OCI-LY7 (cell line): ENCODE results near the gene TAF1L. TPM values are rescaled to one million over a fixed set of nuclear protein-coding genes. Genes with fewer than 3 reads are reported as not detected.

ENCODE experiments used
- BruUV-seq: library from RNA; stranded (reverse); fragments of 400-500 nt; replicated peaks from 2 replicates; lab custom pipeline; 2021; lab: Mats Ljungman, UMichigan
- CTCF ChIA-PET: fragments of 300-600 bp; sonication (Branson Sonifier 250); formaldehyde crosslinking; loops from one replicate; lab custom pipeline; 2022; ENCODE audit warnings: antibody characterized with exemption; ENCODE audit not compliant: unreplicated experiment; lab: Charles Lee
- POLR2A ChIA-PET: fragments of 300-600 bp; sonication (Branson Sonifier 250); formaldehyde crosslinking; loops from one replicate; lab custom pipeline; 2022; ENCODE audit warnings: antibody characterized with exemption; lab: Charles Lee
- DNase-seq: peaks from one replicate; pipeline ENCODE4 v3.0.0-alpha.2; 2015; ENCODE audit warnings: low spot score
- H2AFZ ChIP-seq: fragments of 200-600 bp; sonication (generic), shearing (Covaris generic); 2 replicates; pipeline ENCODE4 v1.6.1; 2014; ENCODE audit warnings: mild to moderate bottlenecking, antibody characterized with exemption, low read length, moderate library complexity
- H3K27ac ChIP-seq: fragments of 200-600 bp; sonication (generic); 2 replicates; pipeline ENCODE4 v1.5.1; 2014; ENCODE audit warnings: mixed run types, low read depth, mild to moderate bottlenecking, moderate library complexity, low read length, inconsistent platforms; ENCODE audit not compliant: poor library complexity, severe bottlenecking
- H3K36me3 ChIP-seq: fragments of 200-600 bp; sonication (generic); 2 replicates; pipeline ENCODE4 v1.6.1; 2014; ENCODE audit warnings: mild to moderate bottlenecking, antibody characterized with exemption, low read length, moderate library complexity, mixed read lengths; ENCODE audit not compliant: insufficient read depth
- H3K4me1 ChIP-seq: fragments of 200-600 bp; sonication (generic); 2 replicates; pipeline ENCODE4 v1.5.1; 2014; ENCODE audit warnings: mild to moderate bottlenecking, low read length; ENCODE audit not compliant: insufficient read depth, poor library complexity, severe bottlenecking
- H3K4me2 ChIP-seq: fragments of 200-600 bp; sonication (generic); 2 replicates; pipeline ENCODE4 v1.6.1; 2014; ENCODE audit warnings: mild to moderate bottlenecking, low read length
- H3K4me3 ChIP-seq: fragments of 200-600 bp; sonication (generic); 2 replicates; pipeline ENCODE4 v1.5.1; 2014; ENCODE audit warnings: mild to moderate bottlenecking, low read depth, low read length; ENCODE audit not compliant: poor library complexity, severe bottlenecking
- H3K79me2 ChIP-seq: fragments of 200-600 bp; sonication (generic); 2 replicates; pipeline ENCODE4 v1.6.1; 2016; ENCODE audit warnings: low read depth, mild to moderate bottlenecking, low read length, moderate library complexity, mixed read lengths; ENCODE audit not compliant: insufficient read depth
- H3K9me2 ChIP-seq: fragments of 200-600 bp; sonication (generic); 2 replicates; pipeline ENCODE4 v1.6.1; 2016; ENCODE audit warnings: mild to moderate bottlenecking, low read length, mixed read lengths; ENCODE audit not compliant: insufficient read depth
- H3K9me3 ChIP-seq: fragments of 200-600 bp; sonication (generic); 2 replicates; pipeline ENCODE4 v1.6.1; 2014; ENCODE audit warnings: mild to moderate bottlenecking, mixed run types, low read length, mixed read lengths
- H4K20me1 ChIP-seq: fragments of 200-600 bp; sonication (generic); 2 replicates; pipeline ENCODE4 v1.6.1; 2014; ENCODE audit warnings: mild to moderate bottlenecking, antibody characterized with exemption, low read length, moderate library complexity, mixed read lengths; ENCODE audit not compliant: insufficient read depth
- CTCF ChIP-seq: fragments of 200-600 bp; sonication (generic); conservative IDR thresholded peaks from 2 replicates; pipeline ENCODE4 v1.5.1; 2014; ENCODE audit warnings: mild to moderate bottlenecking, antibody characterized with exemption, low read length, moderate library complexity, mixed read lengths
- EZH2phosphoT487 ChIP-seq: fragments of 200-600 bp; sonication (generic); IDR thresholded peaks from 2 replicates; pipeline ENCODE4 v1.6.1; 2018; ENCODE audit warnings: low read depth, borderline replicate concordance, mild to moderate bottlenecking, mixed run types, antibody characterized with exemption, low read length, moderate library complexity, mixed read lengths
- intact Hi-C: fragments of 100-400 bp; cut with micrococcal nuclease; formaldehyde crosslinking; loops from one replicate; pipeline ENCODE4 v1.10.0; 2022; ENCODE audit not compliant: unreplicated experiment
- total RNA-seq, 2 experiments: library from RNA; depleted of rRNA in 1 of 2; stranded (reverse); fragments of >200 nt in 1 of 2; shearing (Covaris generic) in 1 of 2; gene quantifications; 2 replicates each; pipeline ENCODE4 v1.2.3, GENCODE V29; 2014 to 2022

TAF1L gene
- total RNA-seq, 2 experiments from 2014 or later, result 0.06 TPM; not detected in 1

GRCh38 chr9:32584784-32585183, 50.7 kb downstream of the TAF1L start:
- intact Hi-C loops, result loop anchor here (10.0 kb wide), 1 partner anchor 640 kb away; no protein-coding TSS in a partner anchor
- H3K27ac ChIP-seq, result no peak overlapping the region
- no peaks in the 10 kb centered on the region for H3K36me3 ChIP-seq
- no peaks in the 10 kb centered on the region for H3K79me2 ChIP-seq
- H2AFZ ChIP-seq, result no peak overlapping the region
- no TSS peak for BruUV-seq
- no peak overlapping the region for H3K4me3 ChIP-seq
- no peak overlapping the region for H3K4me2 ChIP-seq
- H3K9me3 ChIP-seq, result no peaks in the 10 kb centered on the region
- ChIA-PET CTCF (no interaction called here), POLR2A (no interaction called here)
- TF ChIP-seq EZH2phosphoT487 (no peak), CTCF (no peak)
- H3K9me2 ChIP-seq, result no peaks in the 10 kb centered on the region
- no peak for DNase-seq
- peaks cover 21% of the 10 kb centered on the region for H3K4me1 ChIP-seq
- no peaks in the 10 kb centered on the region for H4K20me1 ChIP-seq

DNA sequence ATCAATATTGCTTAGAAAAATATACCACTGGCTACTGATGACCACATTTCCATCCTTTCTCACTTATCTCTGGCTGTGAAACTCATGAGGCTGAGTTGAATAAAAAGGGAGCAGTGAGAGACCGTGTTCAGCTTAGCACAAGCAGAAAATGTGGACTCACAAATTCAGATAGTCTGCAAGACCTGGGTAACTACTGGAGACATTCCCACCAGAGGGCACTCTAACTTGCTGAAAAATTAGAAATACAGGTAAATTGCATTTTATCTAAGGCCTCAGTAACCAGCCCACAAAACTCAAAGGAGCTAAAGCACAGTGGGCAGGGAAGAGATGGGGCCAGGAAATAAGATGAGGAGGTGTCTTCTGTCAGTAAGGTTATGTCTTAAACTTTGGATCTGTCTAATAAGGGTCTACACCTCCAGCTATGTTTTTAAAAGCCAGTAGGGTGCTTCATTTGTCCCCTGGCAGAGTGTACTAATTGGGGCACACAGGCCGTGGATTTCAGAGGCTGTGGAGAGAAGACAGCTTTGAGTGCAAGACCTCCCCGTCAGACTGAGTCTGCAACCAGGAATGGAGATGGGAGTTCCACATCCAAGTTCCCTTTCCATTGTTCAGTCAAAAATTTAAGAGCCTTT, 53.8 kb downstream of the TAF1L start:
- TF ChIP-seq EZH2phosphoT487 (no peak), CTCF (peak; percentile 90)
- Histone ChIP-seq H3K9me2 (no peaks in the 10 kb centered on the region), H3K4me2 (peak overlapping the region; percentile 62), H3K4me3 (no peak overlapping the region), H3K4me1 (peaks cover 40% of the 10 kb centered on the region), H3K27ac (peak overlapping the region; percentile 48), H3K36me3 (no peaks in the 10 kb centered on the region), H3K79me2 (no peaks in the 10 kb centered on the region), H2AFZ (peak overlapping the region; percentile 92), H4K20me1 (no peaks in the 10 kb centered on the region), H3K9me3 (no peaks in the 10 kb centered on the region)
- POLR2A ChIA-PET, result interaction anchor here (0.5 to 2.3 kb wide), 11 partner anchors 8 to 391 kb away, joined by 3 to 8 read pairs (median 4); partner anchors contain the start of genes ACO1 and NDUFB6
- intact Hi-C loops, result loop anchor here (2.0 to 10.0 kb wide), 2 partner anchors 387 to 643 kb away; no protein-coding TSS in a partner anchor
- CTCF ChIA-PET, result interaction anchor here (0.8 to 4.0 kb wide), 8 partner anchors 8 to 393 kb away, joined by 3 to 58 read pairs (median 4); no protein-coding TSS in a partner anchor
- BruUV-seq, result no TSS peak
- peak; percentile 85 for DNase-seq
